HG03025 (cell line): ENCODE measurements around the gene SLC35F3.

ENCODE experiments used
- ATAC-seq: cut with Tn5 transposase; IDR thresholded peaks from one replicate; pipeline ENCODE4 v1.9.1; 2021; ENCODE audit warnings: mild to moderate bottlenecking, moderate library complexity; ENCODE audit not compliant: unreplicated experiment, low FRiP score

SLC35F3 gene

GRCh38 chr1:234018816-234019215 is 114.3 kb downstream of the SLC35F3 start:
- ATAC-seq: no peak

DNA sequence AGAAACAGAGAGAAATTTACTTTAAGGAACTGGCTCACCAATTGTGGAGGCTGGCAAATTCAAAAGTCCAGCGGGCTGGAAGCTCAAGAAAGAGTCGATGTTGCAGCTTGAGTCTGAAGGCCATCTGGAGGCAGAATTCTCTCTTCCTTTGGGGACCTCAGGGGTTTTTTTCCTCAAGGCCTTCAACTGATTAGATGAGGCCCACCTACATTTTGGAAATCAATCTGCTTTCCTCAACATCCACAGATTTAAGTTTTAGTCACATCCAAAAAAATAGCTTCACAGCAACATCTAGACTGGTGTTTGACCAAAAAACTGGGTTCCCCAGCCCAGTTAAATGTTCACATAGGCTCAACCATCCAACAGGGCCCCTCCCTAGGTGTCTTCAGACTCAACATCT is 114.9 kb downstream of the SLC35F3 start:
- no peak for ATAC-seq

- ATAC-seq: no peak
Observed at GRCh38 chr1:234022302-234022701, 117.8 kb downstream of the SLC35F3 start.

- no peak for ATAC-seq
Observed at GRCh38 chr1:234039603-234040002, 135.1 kb downstream of the SLC35F3 start.

DNA sequence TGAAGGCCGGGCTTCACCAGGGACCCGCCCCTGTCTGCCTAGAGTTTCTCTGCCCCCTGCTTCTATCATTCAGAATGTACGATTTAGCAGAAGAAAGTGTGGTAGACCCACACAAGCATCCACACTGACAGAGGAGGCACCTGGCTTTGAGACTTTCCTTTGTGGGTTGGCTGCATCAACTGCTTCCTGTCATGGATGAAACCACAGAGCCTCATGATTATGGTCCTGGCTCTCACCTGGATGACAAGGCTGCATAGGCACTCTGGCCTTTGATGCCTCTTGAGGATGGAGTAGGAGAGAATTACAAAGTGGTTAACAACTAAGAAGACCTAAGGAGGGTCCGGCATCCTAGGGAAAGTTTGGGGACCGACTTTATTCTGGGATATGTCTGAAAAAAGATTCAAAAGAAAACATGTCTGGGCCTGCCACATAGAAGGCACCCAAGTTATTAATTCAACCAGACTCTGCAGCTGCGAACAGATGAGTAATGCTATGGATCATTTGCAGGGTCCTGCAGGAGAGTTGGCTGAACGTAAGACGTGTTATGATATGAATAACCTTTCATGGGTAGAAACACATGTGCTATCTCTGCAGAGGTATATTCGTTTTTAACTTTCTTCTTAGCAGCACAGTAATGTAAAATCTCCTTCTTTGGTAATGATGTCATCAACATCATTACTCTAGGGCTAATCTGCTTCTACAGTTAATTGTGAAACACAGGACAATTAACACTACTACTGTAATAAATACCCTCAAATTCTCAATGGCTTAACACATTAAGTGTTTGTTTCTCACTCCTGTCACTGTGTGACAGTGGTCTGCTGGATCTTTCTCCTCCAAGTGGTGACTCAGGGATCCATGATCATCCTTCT is 136.2 kb downstream of the SLC35F3 start:
- ATAC-seq: no peak

- ATAC-seq: no peak
Observed at GRCh38 chr1:234044079-234044478, 139.6 kb downstream of the SLC35F3 start.

GRCh38 chr1:234047123-234047522 is 142.6 kb downstream of the SLC35F3 start:
- ATAC-seq: no peak

DNA sequence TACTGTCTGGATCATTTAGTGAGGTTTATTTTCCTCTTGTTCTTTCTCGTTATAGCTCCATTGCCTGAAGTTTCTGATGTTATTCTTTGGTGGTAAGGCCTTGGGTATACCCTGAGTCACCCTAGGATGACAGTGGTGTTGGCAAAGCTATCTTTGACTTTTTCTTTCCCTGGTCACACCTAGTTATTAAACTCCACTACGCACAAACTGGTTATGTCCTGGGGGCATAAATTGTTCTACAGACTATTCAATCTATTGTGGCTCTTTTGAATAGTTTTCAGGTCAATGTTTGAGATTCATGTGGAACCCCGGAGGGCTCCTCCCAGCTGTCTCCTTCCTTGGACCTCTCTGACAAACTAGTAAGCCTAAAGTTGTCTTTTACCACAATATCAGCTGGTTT is 157.7 kb downstream of the SLC35F3 start:
- ATAC-seq: no peak

GRCh38 chr1:234065794-234066447 is 161.4 kb downstream of the SLC35F3 start:
- no peak for ATAC-seq

DNA sequence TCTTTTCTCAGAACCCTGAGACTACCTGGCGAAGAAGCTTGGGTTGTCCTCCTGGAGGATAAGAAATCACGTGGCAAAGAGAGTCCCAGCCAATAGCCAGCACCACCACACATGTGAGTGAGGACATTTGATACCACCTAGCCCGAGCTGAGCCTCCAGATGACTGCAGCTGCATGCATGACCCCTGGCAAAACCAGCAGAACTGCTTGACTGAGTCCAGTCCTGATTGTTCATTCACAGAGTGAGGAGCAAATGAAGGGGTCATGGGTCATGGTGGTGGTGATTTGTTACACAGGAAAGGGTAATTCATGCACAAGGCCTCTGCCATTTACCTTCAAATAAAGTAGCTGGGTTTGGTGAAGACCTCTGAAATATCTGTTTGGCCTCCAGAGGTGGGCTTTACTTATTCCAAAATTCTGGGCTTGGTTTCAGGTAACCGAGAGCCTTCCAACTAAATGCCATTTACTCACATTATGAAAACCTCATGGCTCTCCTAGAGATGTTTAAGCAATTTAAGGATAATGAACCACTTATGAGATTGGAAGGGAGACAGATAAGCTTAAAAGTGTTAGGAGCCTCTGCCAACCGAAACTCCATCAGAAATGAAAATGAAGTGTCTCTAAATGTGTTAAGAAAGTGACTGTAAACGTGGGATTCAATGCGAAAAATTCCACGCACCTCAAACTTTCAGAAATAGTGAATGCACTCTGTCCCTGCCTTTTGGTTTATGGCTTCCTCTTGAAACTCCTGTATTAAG is 163.3 kb downstream of the SLC35F3 start:
- ATAC-seq: no peak

DNA sequence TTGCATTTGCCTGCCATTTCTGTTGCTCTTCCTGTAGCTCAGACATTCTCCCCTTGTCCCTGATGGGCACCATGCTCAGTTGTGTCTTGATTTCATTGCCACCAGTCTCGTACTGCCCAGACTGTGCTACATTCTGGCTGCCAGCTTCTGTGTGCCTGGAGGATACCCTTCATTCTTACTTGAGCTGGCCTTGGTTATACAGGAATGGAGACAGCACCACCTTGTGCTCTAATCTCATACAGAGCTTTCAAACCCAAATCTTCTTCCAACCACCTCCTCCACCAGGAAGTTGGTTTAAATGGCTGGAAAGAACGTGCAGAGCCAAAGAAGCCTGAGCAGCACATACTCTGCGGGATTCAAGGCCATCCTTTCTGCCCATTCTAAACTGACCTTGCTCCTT is 165.3 kb downstream of the SLC35F3 start:
- ATAC-seq: no peak

GRCh38 chr1:234072793-234073192 is 168.3 kb downstream of the SLC35F3 start:
- ATAC-seq: no peak

DNA sequence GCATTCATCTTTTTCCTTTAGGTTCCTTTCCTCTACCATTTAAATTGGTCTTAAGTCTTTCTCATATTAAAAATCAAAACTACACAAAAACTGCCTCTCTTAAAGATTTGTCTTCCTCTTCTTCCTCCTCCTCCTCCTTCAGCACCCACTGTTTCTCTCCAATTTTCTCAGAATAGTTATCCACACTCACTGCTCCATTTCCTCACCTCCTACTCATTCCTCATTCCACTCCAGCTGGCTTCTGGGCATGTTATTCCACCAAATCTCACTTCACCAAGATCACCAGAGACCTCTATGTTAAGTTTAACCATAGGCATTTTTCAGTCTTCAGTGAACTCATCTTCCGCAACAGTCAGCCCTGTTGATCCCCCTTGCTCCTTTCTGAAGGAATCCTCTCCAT is 173.7 kb downstream of the SLC35F3 start:
- ATAC-seq: no peak

DNA sequence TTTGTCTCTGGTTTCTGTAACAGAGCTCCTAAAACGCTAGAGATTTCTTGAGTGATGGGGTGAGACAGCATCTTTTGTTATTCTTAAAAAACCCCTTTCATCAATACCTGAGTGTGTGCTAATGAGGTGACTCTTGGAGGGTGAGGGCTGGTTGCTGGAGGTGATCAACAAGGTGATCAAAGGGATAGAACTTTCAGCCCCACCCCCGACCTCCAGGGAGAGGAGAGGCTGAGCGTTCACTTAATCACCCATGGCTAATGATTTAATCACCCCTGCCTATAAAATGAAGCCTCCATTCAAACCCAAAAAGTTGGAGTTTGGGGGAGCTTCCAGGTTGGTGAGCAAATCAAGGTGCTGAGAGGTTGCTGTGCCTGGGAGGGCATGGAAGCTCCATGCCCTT is 175.4 kb downstream of the SLC35F3 start:
- no peak for ATAC-seq

GRCh38 chr1:234083460-234083859 is 179.0 kb downstream of the SLC35F3 start:
- ATAC-seq: no peak

DNA sequence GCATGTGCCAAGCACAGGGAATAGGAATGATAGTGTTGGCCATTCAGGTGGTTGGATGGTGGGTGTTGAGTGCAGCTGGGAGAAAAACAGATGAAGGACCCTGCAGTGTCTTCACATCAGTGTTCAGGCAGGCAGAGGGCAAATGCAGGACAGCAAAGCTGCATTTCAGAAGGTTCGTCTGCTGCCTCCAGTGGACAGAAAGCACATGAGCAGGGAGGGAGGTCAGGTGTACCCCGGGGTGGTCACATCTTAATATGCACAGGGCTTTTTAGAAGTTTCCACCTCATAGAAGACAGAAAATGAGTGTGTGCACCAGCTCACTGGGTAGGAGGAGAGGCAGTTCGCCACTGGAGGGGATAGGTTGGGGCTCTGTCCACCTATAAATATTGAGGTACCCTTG is 184.9 kb downstream of the SLC35F3 start:
- no peak for ATAC-seq

DNA sequence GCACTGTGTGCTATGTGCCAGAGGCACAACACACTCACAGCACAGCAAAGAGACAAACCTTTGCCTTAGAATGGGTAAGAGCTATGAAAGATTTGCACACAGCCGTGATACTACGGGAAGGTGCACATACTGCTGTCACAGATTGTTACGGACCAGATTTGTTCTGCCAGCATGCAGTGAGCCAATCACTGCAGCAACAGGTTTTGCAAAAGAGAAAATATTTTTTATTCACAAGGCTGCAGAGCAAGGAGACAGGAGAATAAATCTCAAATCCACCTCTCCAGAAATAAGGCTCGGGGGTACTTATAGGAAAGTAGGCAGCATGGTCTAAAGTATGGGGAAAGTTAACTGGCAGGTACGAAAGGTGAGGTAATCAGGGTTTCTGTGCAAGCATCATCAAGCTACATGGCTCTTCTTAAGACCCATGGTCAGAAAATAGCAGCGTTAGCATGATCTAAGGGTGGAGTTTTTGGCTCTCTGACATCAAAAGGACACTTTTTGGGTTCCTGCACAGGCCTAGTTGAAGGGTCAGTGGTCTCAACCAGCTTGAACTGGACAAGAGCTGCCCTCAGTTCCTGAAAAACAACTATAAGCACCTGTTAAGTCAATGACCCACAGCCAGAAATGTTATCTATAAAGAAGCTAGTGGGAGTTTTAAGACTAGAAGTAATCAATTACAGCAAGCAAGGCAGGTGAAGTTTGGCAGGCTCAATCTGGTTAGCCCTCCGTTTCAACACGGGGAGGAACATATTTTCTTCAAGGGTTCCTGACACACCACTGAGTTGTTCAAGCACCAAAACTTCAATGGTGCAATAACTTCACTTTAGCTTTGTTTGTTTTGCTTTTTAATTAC is 186.0 kb downstream of the SLC35F3 start:
- ATAC-seq: no peak

DNA sequence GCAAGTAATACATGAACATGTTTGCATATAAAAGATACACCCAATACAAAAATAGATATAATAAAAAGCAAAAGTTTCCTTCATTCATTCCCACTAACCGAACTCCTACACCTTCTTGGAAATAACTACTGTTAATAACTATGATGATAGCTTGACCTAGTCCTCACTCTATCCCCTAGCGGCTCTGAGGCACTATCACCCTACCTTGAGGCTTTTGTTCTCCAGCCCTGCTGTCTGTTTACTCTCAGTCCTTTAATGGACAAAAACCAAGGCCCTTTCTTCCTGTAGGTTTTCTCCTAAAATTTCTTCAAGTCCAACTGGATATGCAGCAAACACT is 186.6 kb downstream of the SLC35F3 start:
- no peak for ATAC-seq

GRCh38 chr1:234091876-234092275 is 187.4 kb downstream of the SLC35F3 start:
- ATAC-seq: no peak

GRCh38 chr1:234093107-234093506 is 188.6 kb downstream of the SLC35F3 start:
- no peak for ATAC-seq

DNA sequence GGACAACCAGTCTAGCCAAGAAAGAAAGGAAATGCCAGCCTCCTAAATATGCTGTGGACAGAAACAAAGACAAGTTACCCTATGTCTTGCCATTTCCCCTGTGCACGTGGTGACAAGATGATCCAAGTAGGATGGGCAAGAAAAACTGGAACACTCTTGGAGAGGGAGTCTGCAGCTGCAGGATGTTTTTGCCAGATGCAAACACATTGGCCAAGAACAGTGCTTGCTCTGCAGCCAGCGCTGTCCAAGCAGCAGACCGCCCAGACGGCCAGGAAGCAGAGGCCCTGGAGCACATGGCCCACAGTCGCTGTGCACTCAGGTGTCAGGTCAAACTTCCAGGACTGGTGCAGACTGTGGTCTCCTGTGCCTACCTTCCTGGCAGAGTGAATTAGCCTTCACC is 189.3 kb downstream of the SLC35F3 start:
- ATAC-seq: no peak
